Naive B cell (primary cell): ENCODE results near the gene SYMPK. TPM values are rescaled to one million over a fixed set of nuclear protein-coding genes. Genes with fewer than 3 reads are reported as not detected.

Source experiments
- ATAC-seq, 2 donors: fragments of 150-1000 bp; cut with Tn5 transposase; 2 replicates each; pipeline ENCODE4 v1.10.0; 2021; ENCODE audit warnings: low read depth in 2 of 2, mild to moderate bottlenecking in 2 of 2, moderate library complexity in 2 of 2
- DNase-seq: peaks from one replicate; pipeline ENCODE4 v3.0.0; 2022
- H3K27ac Mint-ChIP-seq, 6 donors: one replicate each; pipeline ENCODE4 v1.8.0; 2020 to 2022; ENCODE audit warnings: mild to moderate bottlenecking in 6 of 6, mixed read lengths in 6 of 6, moderate library complexity in 5 of 6, inconsistent platforms in 2 of 6
- H3K27me3 Mint-ChIP-seq, 3 donors: one replicate each; pipeline ENCODE4 v1.8.0; 2021 to 2022; ENCODE audit warnings: mixed read lengths in 3 of 3, mild to moderate bottlenecking in 1 of 3
- H3K36me3 Mint-ChIP-seq, 2 donors: one replicate each; pipeline ENCODE4 v1.8.0; 2020 to 2022; ENCODE audit warnings: mixed read lengths in 2 of 2, inconsistent platforms in 1 of 2, mild to moderate bottlenecking in 1 of 2
- H3K4me1 Mint-ChIP-seq, 3 donors: one replicate each; pipeline ENCODE4 v1.8.0; 2020 to 2022; ENCODE audit warnings: mixed read lengths in 3 of 3, inconsistent platforms in 1 of 3, mild to moderate bottlenecking in 1 of 3, moderate library complexity in 1 of 3
- H3K4me3 Mint-ChIP-seq, 8 donors: one replicate each; pipeline ENCODE4 v1.8.0; 2020 to 2022; ENCODE audit warnings: mild to moderate bottlenecking in 8 of 8, mixed read lengths in 8 of 8, moderate library complexity in 8 of 8, inconsistent platforms in 2 of 8
- H3K9me3 Mint-ChIP-seq, 7 donors: one replicate each; pipeline ENCODE4 v1.8.0; 2020 to 2022; ENCODE audit warnings: mixed read lengths in 7 of 7, mild to moderate bottlenecking in 5 of 7, inconsistent platforms in 2 of 7, moderate library complexity in 1 of 7
- polyA plus RNA-seq, 6 donors: library from polyadenylated mRNA; unstranded; fragments of 300-500 nt; fragmentation: Illumina TruSeq; gene quantifications; one replicate each; pipeline ENCODE4 v1.2.3, GENCODE V29; 2021; ENCODE audit warnings: low read depth in 6 of 6

SYMPK gene
- polyA plus RNA-seq, 6 donors from 2014 or later = 6.3 to 24.3 (median 9.0) TPM

DNA sequence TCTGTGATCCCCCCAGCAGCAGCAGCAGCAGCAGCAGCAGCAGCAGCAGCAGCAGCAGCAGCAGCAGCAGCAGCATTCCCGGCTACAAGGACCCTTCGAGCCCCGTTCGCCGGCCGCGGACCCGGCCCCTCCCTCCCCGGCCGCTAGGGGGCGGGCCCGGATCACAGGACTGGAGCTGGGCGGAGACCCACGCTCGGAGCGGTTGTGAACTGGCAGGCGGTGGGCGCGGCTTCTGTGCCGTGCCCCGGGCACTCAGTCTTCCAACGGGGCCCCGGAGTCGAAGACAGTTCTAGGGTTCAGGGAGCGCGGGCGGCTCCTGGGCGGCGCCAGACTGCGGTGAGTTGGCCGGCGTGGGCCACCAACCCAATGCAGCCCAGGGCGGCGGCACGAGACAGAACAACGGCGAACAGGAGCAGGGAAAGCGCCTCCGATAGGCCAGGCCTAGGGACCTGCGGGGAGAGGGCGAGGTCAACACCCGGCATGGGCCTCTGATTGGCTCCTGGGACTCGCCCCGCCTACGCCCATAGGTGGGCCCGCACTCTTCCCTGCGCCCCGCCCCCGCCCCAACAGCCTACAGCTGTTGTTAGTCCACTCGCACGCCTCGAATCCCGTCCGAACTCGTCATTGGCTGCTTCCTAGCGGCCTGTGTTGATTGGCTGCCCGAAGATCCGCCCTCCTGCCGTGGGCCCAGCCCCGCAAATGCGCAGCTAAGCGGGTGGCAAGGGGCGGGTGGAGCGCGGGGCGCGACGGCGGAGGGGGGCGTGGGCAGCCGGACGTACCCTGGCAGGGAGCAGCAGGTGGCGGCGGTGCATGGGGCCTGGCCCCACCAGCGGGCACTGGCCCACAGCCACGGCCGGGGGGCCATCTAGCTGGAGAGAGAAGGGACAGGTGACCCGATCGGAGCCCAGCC is 92.5 kb downstream of the SYMPK start:
- DNase-seq = peak; percentile 91
- Mint-ChIP-seq H3K4me1 (peaks cover 17 to 29% (median 28%) of the 10 kb centered on the region in 3 donors), H3K27me3 (peaks cover 0 to 17% (median 9%) of the 10 kb centered on the region in 3 donors), H3K36me3 (no peaks in the 10 kb centered on the region), H3K9me3 (no peaks in the 10 kb centered on the region), H3K4me3 (peak overlapping the region; percentile 82 to 95 (median 92)), H3K27ac (peak overlapping the region in 5 of 6 donors; percentile 83 to 93 (median 91))
- peak; percentile 73 to 74 for ATAC-seq

- ATAC-seq = peak; percentile 37 to 43
- H3K27ac Mint-ChIP-seq = peak overlapping the region; percentile 83 to 98 (median 92)
- no peaks in the 10 kb centered on the region for H3K9me3 Mint-ChIP-seq
- peaks cover 17 to 29% (median 28%) of the 10 kb centered on the region in 3 donors for H3K4me1 Mint-ChIP-seq
- H3K36me3 Mint-ChIP-seq = no peaks in the 10 kb centered on the region
- H3K4me3 Mint-ChIP-seq = peak overlapping the region; percentile 82 to 95 (median 92)
- no peak for DNase-seq
- peaks cover 0 to 24% (median 15%) of the 10 kb centered on the region in 3 donors for H3K27me3 Mint-ChIP-seq
These were observed 93.1 kb downstream of the SYMPK start for GRCh38 chr19:45769821-45770191.

DNA sequence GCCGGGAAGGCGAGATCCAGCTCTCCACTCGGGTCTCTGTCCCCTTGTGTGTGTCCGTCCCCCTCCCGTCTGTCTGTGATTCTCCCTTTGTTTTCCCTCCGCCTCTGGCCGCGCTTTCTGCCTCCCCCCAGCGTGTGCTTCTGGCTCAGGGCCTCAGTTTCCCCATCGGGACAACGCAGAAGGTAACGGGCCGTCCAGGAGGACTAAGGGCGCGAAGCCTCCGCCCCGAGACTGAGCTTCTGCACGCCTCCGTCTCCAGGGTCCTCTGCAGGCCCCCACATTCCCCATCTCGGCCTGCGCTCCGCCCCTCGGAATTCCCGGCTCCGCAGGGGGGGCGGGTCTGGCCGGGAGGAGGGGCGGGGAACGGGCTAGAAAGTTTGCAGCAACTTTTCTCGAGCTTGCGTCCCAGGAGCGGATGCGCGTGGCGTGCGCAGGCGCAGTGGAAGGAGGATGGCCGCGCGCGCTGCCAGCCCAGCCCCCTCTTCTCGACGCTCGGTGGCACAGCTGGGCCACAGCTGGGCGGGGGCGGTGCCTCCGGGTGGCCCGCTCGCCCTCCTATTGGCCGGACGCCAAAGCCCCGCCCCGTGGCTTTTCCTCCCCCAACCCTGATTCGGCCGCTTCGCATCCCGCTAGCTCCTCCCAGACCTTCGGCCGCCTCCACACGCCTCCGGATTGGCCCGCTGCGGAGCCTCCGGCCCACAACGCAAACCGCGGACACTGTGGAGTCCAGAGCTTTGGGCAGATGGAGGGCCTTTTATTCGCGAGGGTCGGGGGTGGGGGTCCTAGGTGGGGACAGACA is 93.8 kb downstream of the SYMPK start, which contains the start of gene SIX5:
Gene SIX5 (minus strand): TSS at position 269 of the 799 bp plus-strand sequence. CDS start 408 bp downstream, outside the sequence.
- Mint-ChIP-seq H3K9me3 (no peaks in the 10 kb centered on the region), H3K27ac (peak within 1 kb of the TSS; percentile 83 to 98 (median 92)), H3K4me3 (peak within 1 kb of the TSS; percentile 82 to 95 (median 92)), H3K4me1 (peaks cover 17 to 29% (median 28%) of the 10 kb centered on the region in 3 donors), H3K27me3 (peaks cover 0 to 28% (median 20%) of the 10 kb centered on the region in 3 donors), H3K36me3 (no peaks in the 10 kb centered on the region)
- DNase-seq = peak; percentile 90
- peak; percentile 54 to 57 for ATAC-seq

GRCh38 chr19:45768655-45768983 is 94.3 kb downstream of the SYMPK start:
- Mint-ChIP-seq H3K36me3 (no peaks in the 10 kb centered on the region), H3K4me3 (peak overlapping the region; percentile 82 to 95 (median 92)), H3K9me3 (no peaks in the 10 kb centered on the region), H3K27me3 (peaks cover 0 to 28% (median 20%) of the 10 kb centered on the region in 3 donors), H3K27ac (peak overlapping the region in 3 of 6 donors; percentile 62 to 83 (median 70)), H3K4me1 (peaks cover 17 to 29% (median 28%) of the 10 kb centered on the region in 3 donors)
- DNase-seq (peak; percentile 33), ATAC-seq (no peak)

DNA sequence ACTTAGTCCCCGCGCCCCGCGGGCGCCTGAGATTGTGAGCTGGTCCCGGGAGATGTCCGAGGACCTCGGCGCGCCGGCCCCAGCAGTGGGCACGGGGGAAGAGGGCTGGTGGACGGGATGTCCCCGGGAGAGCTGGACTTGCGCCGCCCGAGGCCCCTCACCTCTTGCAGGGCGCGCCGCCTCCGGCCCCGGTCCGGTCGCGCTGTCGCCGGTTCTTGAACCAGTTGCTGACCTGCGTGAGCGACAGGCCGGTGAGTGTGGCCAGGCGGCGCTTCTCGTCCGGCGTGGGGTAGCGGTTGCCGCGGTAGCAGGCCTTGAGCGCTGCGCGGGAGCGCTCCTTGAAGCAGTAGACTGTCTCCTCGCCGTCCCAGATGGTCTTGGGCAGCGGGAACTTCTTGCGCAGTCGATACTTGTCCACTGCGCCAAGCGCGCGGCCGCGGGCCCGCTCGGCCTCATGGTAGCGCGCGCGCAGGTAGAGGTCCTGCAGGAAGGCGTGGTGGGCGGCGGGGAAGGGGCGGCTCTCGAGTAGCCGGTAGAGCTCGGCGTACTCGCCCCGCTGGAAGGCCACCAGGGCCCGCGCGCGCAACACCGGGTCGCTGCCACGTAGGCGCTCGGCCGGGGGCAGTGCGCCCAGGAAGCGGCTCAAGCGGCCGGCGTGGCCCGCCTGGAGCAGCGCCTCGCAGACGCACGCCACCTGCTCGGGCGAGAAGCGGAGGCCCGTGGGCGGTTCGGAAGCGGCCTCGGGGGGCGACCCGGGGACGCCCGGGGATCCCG is 94.9 kb downstream of the SYMPK start:
- H3K36me3 Mint-ChIP-seq = no peaks in the 10 kb centered on the region
- H3K9me3 Mint-ChIP-seq = no peaks in the 10 kb centered on the region
- H3K4me3 Mint-ChIP-seq = peak overlapping the region; percentile 75 to 92 (median 79)
- DNase-seq (no peak), ATAC-seq (no peak)
- peaks cover 0 to 28% (median 20%) of the 10 kb centered on the region in 3 donors for H3K27me3 Mint-ChIP-seq
- no peak overlapping the region for H3K27ac Mint-ChIP-seq
- H3K4me1 Mint-ChIP-seq = peaks cover 13 to 29% (median 28%) of the 10 kb centered on the region in 3 donors

DNA sequence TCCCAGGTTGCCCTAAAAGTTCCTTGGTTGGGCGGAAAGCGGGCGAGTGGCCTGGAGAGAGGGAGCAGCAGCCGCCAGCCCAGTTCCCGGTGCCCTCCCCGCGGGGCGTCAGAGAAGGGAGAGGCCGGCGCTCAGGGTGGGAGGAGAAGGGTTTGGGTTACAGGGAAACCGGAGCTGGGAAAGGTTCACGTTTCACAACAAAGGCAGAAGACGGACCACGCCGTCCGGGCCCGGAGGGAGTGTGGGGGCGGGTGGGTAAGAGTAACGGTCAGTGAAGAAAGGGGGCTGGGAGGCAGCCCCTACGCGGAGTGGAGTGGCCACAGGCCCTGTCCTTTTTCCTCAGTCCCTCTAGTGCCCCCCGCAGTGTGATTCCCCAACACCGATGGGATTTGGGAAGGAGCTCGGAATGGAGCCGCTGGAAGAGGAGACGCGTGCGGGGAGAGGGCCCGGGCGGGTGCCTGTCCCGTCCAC is 95.5 kb downstream of the SYMPK start:
- Mint-ChIP-seq H3K27ac (no peak overlapping the region), H3K9me3 (no peaks in the 10 kb centered on the region), H3K4me3 (peak overlapping the region in 7 of 8 donors; percentile 15 to 82 (median 67)), H3K27me3 (peaks cover 0 to 34% (median 20%) of the 10 kb centered on the region in 3 donors), H3K4me1 (peaks cover 13 to 29% (median 27%) of the 10 kb centered on the region in 3 donors), H3K36me3 (no peaks in the 10 kb centered on the region)
- ATAC-seq = no peak
- DNase-seq = no peak

DNA sequence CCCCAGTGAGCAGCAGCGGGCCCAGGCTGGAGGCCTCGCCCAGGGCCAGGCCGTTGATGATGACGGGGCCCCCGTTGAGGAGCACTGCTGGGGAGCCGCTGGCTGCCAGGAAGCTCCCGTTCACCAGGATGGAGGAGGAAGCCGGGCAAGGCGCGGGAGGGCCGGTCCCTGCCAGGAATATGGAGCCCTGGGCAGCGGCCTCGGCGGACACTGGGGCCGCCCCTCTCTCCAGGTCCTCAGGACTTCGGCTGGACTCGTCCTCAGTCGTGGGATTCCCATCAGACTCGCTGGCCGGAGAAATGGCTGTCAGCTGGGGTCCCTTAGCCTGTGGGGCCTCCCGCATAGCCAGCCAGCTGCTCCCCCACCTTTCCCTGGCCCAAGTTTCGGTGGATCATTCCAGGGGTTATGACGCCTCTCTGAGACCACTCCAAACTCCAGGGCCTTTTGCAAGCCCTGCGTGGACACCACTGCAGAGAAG is 96.0 kb downstream of the SYMPK start:
- Mint-ChIP-seq H3K9me3 (no peaks in the 10 kb centered on the region), H3K36me3 (no peaks in the 10 kb centered on the region), H3K4me1 (peaks cover 11 to 29% (median 23%) of the 10 kb centered on the region in 3 donors), H3K27ac (no peak overlapping the region), H3K4me3 (peak overlapping the region in 7 of 8 donors; percentile 15 to 82 (median 59)), H3K27me3 (peaks cover 0 to 40% (median 20%) of the 10 kb centered on the region in 3 donors)
- DNase-seq = no peak
- no peak for ATAC-seq

GRCh38 chr19:45766296-45766868 is 96.6 kb downstream of the SYMPK start:
- no peak overlapping the region for H3K4me3 Mint-ChIP-seq
- peaks cover 0 to 44% (median 20%) of the 10 kb centered on the region in 3 donors for H3K27me3 Mint-ChIP-seq
- ATAC-seq = no peak
- DNase-seq = no peak
- no peak overlapping the region for H3K27ac Mint-ChIP-seq
- H3K9me3 Mint-ChIP-seq = no peaks in the 10 kb centered on the region
- H3K36me3 Mint-ChIP-seq = no peaks in the 10 kb centered on the region
- H3K4me1 Mint-ChIP-seq = peaks cover 10 to 29% (median 23%) of the 10 kb centered on the region in 3 donors

DNA sequence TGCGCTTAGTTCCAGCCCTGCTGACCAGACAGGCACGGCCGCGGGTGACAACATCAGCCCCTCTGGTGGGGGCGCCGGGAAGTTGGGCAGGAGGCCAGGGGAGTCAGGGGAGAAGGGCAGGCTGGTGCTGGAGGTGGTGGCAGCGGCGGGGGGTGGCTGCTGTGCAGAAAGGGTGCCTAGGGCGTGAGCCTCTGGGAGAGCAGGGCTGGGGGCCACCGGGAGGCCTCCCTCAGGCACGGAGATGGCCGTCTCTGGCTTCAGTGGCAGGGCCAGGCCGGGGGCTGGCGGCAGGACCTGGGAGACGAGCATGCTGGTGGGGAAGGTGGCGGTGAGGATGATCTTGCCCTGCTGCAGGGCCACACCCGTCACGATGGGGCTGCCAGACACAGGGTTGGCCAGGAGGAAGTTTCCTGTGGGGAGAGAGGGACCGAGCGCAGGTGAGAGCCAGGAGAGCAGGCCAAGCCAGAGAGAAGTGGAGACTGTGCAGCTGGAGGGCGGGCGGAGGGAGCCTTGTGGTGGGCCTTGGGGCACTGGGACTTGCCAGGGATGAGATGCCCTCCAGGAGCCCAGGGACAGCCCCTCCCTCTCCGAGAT is 97.1 kb downstream of the SYMPK start:
- Mint-ChIP-seq H3K36me3 (no peaks in the 10 kb centered on the region), H3K4me3 (peak overlapping the region in 1 of 8 donors; percentile 30), H3K4me1 (peaks cover 6 to 27% (median 18%) of the 10 kb centered on the region in 3 donors), H3K27ac (no peak overlapping the region), H3K27me3 (peaks cover 0 to 44% (median 20%) of the 10 kb centered on the region in 3 donors), H3K9me3 (no peaks in the 10 kb centered on the region)
- DNase-seq (no peak), ATAC-seq (no peak)
